Liver (tissue), 3 donors: ENCODE data around the gene PPP1R9A.

Source experiments
- NR2F2 ChIP-seq: IDR thresholded peaks from 2 replicates; pipeline ENCODE4 v1.6.1; 2016; ENCODE audit warnings: antibody characterized with exemption
- TF ChIP-seq, protein P1 (sequence below): fragments of 150-350 bp; IDR thresholded peaks from 2 replicates; pipeline ENCODE4 v1.5.1; 2017; ENCODE audit warnings: improper control_type of control experiment, low read depth, low read length; ENCODE audit not compliant: missing input control
- TF ChIP-seq, protein P2 (sequence below): IDR thresholded peaks from 2 replicates; pipeline ENCODE4 v1.6.1; 2016; ENCODE audit warnings: antibody characterized with exemption, mild to moderate bottlenecking
- donor health status: healthy.
- donor health status: healthy.

GRCh38 chr7:94997547-94997946 lies 90.2 kb downstream of the PPP1R9A start:
- TF ChIP-seq, protein P1, sequence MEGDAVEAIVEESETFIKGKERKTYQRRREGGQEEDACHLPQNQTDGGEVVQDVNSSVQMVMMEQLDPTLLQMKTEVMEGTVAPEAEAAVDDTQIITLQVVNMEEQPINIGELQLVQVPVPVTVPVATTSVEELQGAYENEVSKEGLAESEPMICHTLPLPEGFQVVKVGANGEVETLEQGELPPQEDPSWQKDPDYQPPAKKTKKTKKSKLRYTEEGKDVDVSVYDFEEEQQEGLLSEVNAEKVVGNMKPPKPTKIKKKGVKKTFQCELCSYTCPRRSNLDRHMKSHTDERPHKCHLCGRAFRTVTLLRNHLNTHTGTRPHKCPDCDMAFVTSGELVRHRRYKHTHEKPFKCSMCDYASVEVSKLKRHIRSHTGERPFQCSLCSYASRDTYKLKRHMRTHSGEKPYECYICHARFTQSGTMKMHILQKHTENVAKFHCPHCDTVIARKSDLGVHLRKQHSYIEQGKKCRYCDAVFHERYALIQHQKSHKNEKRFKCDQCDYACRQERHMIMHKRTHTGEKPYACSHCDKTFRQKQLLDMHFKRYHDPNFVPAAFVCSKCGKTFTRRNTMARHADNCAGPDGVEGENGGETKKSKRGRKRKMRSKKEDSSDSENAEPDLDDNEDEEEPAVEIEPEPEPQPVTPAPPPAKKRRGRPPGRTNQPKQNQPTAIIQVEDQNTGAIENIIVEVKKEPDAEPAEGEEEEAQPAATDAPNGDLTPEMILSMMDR: no peak
- TF ChIP-seq, protein P2, sequence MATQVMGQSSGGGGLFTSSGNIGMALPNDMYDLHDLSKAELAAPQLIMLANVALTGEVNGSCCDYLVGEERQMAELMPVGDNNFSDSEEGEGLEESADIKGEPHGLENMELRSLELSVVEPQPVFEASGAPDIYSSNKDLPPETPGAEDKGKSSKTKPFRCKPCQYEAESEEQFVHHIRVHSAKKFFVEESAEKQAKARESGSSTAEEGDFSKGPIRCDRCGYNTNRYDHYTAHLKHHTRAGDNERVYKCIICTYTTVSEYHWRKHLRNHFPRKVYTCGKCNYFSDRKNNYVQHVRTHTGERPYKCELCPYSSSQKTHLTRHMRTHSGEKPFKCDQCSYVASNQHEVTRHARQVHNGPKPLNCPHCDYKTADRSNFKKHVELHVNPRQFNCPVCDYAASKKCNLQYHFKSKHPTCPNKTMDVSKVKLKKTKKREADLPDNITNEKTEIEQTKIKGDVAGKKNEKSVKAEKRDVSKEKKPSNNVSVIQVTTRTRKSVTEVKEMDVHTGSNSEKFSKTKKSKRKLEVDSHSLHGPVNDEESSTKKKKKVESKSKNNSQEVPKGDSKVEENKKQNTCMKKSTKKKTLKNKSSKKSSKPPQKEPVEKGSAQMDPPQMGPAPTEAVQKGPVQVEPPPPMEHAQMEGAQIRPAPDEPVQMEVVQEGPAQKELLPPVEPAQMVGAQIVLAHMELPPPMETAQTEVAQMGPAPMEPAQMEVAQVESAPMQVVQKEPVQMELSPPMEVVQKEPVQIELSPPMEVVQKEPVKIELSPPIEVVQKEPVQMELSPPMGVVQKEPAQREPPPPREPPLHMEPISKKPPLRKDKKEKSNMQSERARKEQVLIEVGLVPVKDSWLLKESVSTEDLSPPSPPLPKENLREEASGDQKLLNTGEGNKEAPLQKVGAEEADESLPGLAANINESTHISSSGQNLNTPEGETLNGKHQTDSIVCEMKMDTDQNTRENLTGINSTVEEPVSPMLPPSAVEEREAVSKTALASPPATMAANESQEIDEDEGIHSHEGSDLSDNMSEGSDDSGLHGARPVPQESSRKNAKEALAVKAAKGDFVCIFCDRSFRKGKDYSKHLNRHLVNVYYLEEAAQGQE: no peak
- TF ChIP-seq NR2F2: no peak
